ENCODE data around the gene DNAJC5. TPM values are rescaled to one million over a fixed set of nuclear protein-coding genes. Genes with fewer than 3 reads are reported as not detected.

Gene DNAJC5
- total and polyA plus RNA-seq, 2 of the 8 experiments (the other 6 are each of a cell fraction or from before 2014, with no cell fraction given): 19.2 to 31.2 TPM

DNA sequence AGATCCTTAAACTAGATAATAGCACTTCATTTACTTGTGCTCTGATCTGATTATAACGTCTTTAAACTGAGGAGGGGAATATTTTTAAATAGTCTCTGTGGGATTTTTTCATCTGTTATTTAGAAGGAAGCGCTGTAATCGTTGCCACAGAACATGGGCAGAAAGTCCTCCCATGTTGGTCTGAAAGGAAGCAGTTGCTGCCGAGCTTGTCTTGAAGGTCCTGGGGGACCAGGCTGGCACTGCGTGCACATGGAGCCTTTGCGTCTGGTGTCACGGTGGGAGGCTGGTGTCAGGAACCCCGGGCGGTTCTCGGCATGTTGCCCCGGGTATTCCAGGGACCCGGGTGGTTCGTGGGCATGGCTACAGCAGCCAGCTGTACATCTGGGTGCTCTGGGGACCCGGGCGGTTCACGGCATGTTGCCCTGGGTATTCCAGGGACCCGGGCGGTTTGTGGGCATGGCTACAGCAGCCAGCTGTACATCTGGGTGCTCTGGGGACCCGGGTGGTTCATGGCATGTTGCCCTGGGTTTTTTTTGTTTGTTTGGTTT is 18.4 kb upstream of the DNAJC5 start:
- Histone ChIP-seq H2BK20ac (ENCODE audit: low read length) (no peak overlapping the region), H2BK12ac (ENCODE audit: low read depth, low read length) (no peak overlapping the region), H3K56ac (replicated peaks; ENCODE audit: insufficient read length, low read depth, low read length) (no peak overlapping the region), H4K20me1 (replicated peaks in 1 of 2; ENCODE audit: control insufficient read depth in 1 of 2, insufficient read depth in 2 of 2, low read length in 2 of 2) (peaks cover 4 to 28% of the 10 kb centered on the region in 2 experiments), H3K9ac (replicated peaks in 1 of 4; ENCODE audit: extremely low read depth in 1 of 4, low read depth in 3 of 4, low read length in 3 of 4) (no peak overlapping the region; a peak in 1 of 7 replicates), H3K18ac (ENCODE audit: extremely low read depth, low read length) (no peak overlapping the region), H4K91ac (replicated peaks; ENCODE audit: insufficient read length, low read length) (no peak overlapping the region), H3K27ac (ENCODE audit: low read depth, low read length) (no peak overlapping the region), H2BK5ac (ENCODE audit: low read depth, low read length) (no peak overlapping the region), H3K27me3 (replicated peaks in 1 of 4; ENCODE audit: control insufficient read depth in 3 of 4, extremely low read depth in 1 of 4, insufficient read depth in 3 of 4, low read length in 3 of 4) (no peaks in the 10 kb centered on the region), H3K4me3 (ENCODE audit: extremely low read depth in 1 of 4, insufficient read depth in 2 of 4, low read depth in 3 of 4, low read length in 4 of 4) (no peak overlapping the region), H2BK120ac (replicated peaks; ENCODE audit: low read depth, low read length) (no peak overlapping the region), H3K23me2 (ENCODE audit: low read depth, low read length) (no peaks in the 10 kb centered on the region), H2AK5ac (ENCODE audit: low read depth, low read length) (no peak overlapping the region), H3K79me1 (ENCODE audit: low read depth, low read length) (peaks cover 6% of the 10 kb centered on the region; the same call in 1 of the 2 replicates), H3K4ac (replicated peaks; ENCODE audit: insufficient read length, low read depth, low read length) (no peak overlapping the region), H2AFZ (ENCODE audit: low read length) (no peak overlapping the region), H4K5ac (ENCODE audit: insufficient read length, low read depth, low read length) (no peak overlapping the region), H3K9me3 (ENCODE audit: insufficient read depth in 2 of 2, low read depth in 1 of 2, low read length in 1 of 2) (no peaks in the 10 kb centered on the region), H3K23ac (ENCODE audit: insufficient read length) (no peak overlapping the region), H3K14ac (ENCODE audit: insufficient read length) (no peak overlapping the region), H3K4me2 (ENCODE audit: insufficient read depth in 1 of 2, low read depth in 2 of 2, low read length in 2 of 2) (no peak overlapping the region), H3K4me1 (replicated peaks in 1 of 4; ENCODE audit: control insufficient read depth in 3 of 4, insufficient read depth in 4 of 4, low read length in 3 of 4) (no peaks in the 10 kb centered on the region), H3K36me3 (ENCODE audit: control insufficient read depth in 2 of 4, insufficient read depth in 4 of 4, low read length in 3 of 4) (peaks cover 17 to 50% (median 38%) of the 10 kb centered on the region in 4 experiments; a peak in 7 of 8 replicates), H3K79me2 (ENCODE audit: control insufficient read depth in 1 of 2, insufficient read depth in 2 of 2, low read length in 2 of 2) (peaks cover 0 to 33% of the 10 kb centered on the region in 2 experiments; a peak in 1 of 4 replicates), H4K8ac (ENCODE audit: extremely low read depth, insufficient read depth, low read length) (no peak overlapping the region), H2BK15ac (ENCODE audit: low read length) (no peak overlapping the region)
- no peak for DNase-seq (ENCODE audit: low read depth in 1 of 2, low spot score in 2 of 2)
- CTCF ChIA-PET (ENCODE audit: partially characterized antibody): interaction anchor here (1.1 to 4.3 kb wide), 4 partner anchors 8 to 101 kb away, joined by 4 to 12 read pairs (median 7); no protein-coding TSS in a partner anchor
- POLR2A ChIA-PET (ENCODE audit: partially characterized antibody): interaction anchor here (2.4 to 4.3 kb wide), 3 partner anchors 10 to 17 kb away, joined by 7 to 26 read pairs (median 8); partner anchors contain the start of gene TPD52L2
- WGBS, 2 experiments (ENCODE audit: extremely low coverage in 1 of 2, insufficient coverage in 1 of 2, insufficient read length in 1 of 2, insufficient replicate concordance in 2 of 2, low coverage in 1 of 2, low lambda C conversion rate in 2 of 2, missing lambda C conversion rate in 1 of 2): 94% methylated on average over 19 of the region's 19 CpGs; no CpG with 5 or more reads in 1 of the 2 experiments
- TF ChIP-seq EP300 (IDR thresholded peaks at IDR 0.05; ENCODE audit: borderline replicate concordance in 1 of 2, low read depth in 2 of 2, low read length in 2 of 2) (no peak), SRF (IDR thresholded peaks at IDR 0.05; ENCODE audit: low read depth, low read length) (no peak), ASH2L (IDR thresholded peaks at IDR 0.05; ENCODE audit: low read length) (no peak), TAF1 (IDR thresholded peaks at IDR 0.05; ENCODE audit: low read depth, low read length) (no peak), USF2 (IDR thresholded peaks at IDR 0.05; ENCODE audit: low read length) (no peak), RAD21 (IDR thresholded peaks at IDR 0.05 in 1 of 2, conservative IDR thresholded peaks at IDR 0.05 in 1 of 2; ENCODE audit: low read depth in 2 of 2, low read length in 2 of 2) (no peak), ZNF274 (IDR thresholded peaks at IDR 0.05; ENCODE audit: borderline replicate concordance, extremely low read depth, low read length) (no peak), CTBP2 (IDR thresholded peaks at IDR 0.05; ENCODE audit: borderline replicate concordance, insufficient read depth, insufficient read length, low read length) (no peak), NANOG (IDR thresholded peaks at IDR 0.05; ENCODE audit: insufficient read depth, low read depth, low read length, poor library complexity, severe bottlenecking) (no peak)
- FAIRE-seq: no peak

All from H1 (cell line).